Activated naive CD8-positive, alpha-beta T cell treated with anti-CD3 and anti-CD28 coated beads, Interleukin-2, amount 50 U/mL, for 16 hours (primary cell): ENCODE data around the gene H2BK1.
A peak's percentile ranks its signal among the peaks of the same experiment; 100 is the strongest.

Source experiments
- DNase-seq: peaks from one replicate; pipeline ENCODE4 v3.0.0-alpha.2; 2020; ENCODE audit warnings: low read depth, low spot score

Gene H2BK1

DNA sequence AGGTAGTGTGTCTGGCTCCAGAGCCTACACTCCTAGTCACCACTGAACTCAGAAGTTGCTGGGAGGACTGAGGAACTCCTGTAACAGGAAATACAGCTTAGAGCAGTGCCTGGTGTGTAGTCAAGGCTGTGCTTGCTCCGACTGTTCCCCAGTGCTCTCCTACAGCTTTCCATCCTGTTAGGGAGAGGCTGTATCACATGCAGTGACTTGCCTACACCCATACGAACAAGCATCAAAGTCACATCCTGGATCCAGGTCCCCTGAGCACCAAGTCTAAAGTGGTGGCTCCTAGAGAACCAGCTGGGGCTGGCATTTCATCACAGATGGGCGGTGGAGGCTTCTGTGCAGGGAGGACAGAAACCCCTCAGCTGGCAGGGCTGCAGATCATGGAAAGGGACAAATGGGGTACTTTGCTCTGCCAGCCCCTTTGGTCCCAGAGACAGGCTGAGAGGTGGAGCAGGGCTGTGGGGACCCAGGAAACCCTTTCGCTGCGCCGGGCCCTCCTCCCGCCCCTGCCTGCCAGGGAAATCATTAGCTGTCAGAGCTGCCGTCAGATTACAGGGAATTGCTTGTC, 30.9 kb downstream of the H2BK1 start:
- DNase-seq, result no peak

DNA sequence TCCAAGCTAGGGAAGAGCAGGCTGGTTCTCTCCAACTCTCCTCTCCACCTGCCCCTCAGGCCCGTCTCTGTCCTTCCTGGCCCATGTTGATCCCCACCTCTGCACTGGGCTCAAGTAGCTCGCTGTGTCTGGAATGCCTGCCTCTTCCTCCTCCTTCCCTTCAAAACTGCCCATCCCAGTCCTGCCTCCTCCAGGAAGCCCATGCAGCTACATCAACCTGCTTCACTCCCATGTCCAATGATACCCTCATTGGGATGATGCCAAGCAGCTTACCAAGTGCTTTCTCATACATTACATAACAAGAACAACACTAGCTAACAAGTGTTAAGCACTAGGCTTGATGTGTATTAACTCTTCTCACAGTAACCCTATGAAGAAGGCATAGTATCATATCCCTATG, 31.5 kb downstream of the H2BK1 start:
- DNase-seq, result no peak

DNA sequence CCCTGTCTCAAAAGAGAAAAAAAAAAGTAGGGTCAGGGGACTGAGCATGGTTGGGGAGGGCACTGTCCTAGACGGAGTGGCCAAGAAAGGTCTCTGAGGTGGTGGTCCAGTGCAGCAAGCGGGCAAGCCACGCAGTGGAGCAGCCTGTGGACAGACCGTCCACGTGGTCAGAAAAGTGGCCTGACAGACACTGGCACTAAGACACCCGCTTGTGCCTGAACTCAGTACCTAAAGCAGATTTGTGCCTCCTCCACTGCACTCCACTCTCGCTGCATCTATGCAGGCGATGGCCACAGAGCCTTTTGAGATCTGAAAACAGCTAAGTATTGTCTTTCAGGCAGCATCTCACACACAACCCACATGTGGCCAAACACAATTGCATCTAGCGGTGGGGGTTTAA, 32.1 kb downstream of the H2BK1 start:
- no peak for DNase-seq

DNA sequence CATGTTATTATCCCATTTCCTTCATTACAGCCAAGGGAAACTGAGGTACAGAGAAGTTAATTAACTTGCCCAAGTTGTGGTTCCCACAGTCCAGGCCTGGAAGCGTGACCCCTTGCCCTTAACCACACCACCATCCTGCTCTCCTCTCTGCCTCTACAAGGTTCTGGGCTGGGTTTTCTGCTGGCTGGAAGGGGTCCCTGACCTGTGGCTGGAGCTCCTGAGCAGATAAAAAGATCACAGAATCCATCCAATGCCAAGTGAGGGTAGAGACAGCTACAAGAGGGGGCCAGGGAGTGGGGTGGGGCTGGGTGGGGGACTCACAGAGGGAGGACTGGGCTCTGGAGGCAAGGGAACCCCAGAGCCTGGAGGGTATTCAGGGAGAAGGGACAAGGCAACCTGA, 33.0 kb downstream of the H2BK1 start:
- no peak for DNase-seq

DNA sequence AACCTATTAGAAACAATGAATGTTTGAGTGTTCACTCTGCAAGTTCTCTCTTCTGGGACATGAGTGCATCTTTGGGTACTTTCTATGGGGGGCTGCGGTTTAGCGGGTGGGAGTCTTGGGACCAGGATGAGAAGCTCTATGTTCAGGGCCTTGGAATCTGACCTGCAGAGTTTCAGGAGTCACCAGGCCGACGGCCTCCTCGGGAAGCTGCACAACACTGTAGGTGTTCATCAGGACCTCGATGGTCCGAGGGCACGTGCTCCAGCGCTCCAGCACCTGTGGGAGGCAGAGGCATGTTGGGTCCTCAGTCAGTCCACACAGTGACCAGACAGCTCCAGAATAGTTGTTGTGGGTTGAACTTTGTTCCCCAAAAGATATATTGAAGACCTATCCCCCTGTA, 33.9 kb downstream of the H2BK1 start:
- no peak for DNase-seq

DNA sequence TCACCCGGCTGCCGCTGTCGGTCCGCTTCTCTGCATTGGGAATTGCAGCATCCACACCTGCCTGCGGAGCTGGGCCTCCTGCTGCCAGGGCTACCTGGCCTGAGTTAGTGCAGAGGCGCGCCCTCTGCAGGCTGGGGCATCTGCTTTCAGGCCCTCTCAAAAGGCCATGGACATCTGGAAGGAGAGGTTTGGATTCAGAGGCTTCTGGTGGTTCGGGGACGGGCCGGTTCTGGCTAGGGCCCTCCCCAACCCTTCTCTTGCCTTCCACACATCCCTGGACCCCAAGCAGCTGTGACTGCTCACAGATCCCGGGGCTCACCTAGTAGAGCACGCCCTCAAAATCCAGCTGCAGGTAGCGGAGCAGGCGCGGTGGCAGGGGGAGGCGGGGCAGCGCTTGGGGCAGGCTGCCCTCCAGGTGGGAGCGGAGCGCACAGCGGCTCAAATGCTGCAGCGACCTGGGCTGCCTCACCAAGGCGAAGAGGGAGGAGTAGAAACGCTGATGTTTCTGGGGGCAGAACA, 34.4 kb downstream of the H2BK1 start:
- no peak for DNase-seq

DNA sequence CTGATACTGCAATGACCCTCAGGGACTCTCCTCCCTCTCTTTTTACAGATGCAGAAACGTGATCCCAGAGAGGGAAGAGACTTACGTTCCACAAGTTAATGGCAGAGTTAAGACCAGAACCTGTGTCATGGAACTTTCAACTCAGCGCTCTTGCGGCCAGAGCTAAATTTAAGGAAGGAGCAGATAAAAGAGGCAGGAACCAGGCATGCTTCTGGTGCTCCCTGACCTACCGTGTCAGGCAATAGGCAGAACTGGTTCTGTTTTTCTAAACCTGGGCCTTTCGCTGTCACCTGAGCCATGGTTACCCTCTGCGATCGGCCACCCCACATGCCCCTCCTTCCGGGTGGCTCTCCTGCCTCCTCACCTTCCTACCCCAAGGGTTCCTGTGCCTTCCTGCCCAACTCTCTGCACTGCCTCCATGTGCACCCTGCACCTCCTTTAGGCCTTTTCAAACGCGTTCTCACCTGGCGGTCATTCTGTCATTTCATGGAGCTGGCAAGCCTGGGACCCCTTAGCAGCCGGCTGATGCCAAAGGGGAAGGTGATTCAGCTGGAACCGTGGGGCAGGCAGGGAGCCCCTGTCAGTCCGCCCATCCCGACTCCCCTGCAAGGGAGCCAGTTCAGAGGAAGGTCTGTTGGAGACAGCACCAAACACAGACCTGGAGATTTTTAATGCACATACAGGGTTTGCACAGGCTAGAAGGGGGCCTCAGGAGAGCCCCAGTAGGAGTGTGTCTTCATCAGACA, 35.1 kb downstream of the H2BK1 start:
- no peak for DNase-seq

DNA sequence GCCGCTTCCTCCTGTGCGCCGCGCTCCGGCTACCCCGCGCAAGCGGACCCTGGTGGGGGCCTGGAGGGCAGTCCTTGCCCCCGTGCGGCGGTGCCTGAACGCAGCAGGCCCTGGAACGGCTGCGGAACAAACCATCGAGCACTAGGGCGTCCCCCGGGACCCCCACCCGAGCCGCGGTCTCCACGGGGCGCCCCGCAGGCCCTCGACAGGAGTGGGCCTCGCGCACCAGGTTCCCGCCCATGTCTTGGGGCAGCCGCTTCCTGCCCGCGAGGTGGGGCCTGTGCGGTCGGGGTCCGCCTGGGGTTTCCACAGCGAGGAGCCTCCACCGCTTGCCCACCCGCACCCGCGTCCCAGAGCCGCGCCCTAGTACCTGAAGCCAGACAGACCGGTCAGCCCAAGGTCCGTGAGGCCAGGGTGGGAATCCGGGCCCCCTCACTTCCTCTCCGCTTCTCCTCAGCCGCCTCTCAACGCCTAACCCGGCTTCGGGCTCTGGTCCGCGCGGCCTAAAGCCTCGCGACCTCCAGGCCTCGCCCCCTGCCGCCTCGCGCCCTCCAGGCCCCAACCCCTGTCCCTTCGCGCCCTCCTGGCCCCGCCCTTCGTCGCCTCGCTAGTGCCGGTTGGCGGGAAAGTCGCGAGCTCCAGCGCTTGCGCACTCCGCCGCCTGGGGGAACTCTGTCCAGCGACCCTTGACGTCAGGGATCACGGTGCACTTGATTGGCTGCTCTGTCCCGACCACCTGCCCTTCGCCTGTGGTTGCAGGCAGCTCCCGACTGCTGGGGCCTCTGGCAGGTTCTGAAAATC, 35.8 kb downstream of the H2BK1 start:
- DNase-seq, result no peak

DNA sequence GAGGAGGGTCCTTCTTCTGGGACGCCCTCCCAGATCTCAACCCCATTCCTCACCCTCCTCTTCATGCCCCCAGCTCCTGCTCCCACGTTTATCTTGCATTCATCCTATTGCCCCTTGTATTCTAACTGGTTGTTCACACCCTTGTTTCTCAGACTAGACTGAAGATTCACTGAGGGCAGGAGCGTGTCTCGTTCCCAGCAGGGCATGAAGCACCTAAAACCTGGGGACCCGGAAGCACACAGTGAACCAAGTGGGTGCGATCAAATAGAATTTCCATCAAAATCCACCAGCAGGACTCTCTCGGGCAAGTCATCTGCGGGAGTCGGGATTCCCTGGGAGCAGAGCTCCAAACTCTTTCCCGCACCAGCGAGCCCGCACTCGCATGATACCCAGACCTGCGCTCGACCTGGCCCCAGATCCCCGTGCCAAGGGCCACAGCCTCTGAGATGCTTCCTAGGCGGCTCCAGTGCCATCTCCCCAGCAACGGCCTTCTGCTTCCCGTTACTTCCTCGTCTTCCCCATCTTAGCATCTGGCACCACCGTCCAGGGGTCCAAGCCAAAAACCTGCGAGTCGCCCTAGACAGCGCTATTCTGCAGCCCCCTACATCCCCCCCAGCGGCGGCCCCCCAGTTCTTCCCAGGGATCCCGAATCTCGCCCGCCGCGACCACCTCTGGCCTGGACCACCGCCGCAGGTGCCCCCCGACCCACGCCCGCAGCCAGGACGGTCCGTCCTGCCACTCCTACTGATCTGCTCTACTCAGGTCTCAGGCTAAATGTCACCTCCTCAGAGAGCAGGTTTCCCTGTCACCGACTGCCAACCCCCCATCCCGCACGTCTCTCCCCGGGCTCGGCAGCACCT, 36.7 kb downstream of the H2BK1 start:
- no peak for DNase-seq

DNA sequence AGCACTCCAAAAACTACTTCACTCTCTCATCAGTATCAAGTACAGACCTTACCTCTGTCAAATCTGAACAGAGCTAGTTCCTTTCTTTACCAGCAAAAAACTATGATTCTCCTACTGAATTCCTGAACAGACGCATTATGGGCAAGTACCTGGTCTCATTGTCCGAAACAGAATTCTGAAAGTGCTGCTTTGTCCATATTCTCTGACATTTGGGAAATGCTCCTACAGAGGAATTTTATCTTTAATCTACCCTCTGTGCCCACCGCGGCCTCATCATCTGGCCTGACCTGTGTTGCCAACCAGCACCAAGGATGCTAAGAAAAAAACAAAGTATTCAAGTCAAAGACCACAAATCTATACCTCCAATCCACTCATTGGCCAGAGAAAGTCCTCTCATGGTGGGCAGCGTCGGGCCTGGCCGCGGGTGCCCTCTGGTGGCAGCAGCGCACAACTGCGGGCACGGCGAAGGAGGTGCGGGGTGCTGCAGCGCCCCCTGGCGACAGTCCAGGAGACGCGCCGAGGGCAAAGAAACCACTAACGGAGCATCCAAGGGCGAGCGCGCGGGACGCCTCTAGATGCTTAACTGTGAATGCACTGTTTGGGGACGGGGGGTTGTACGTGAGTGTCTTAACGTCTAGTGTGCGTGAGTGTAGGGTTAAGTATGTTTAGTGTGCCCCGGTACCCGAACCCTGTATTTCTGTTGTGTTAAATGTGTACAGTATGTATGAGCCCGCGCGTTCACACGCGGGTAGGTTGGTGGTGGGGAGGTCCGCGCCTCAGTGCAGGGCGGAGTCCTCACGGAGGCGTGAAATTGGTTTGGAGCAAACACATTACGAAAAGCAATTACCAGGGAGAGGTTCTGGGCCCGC, 37.8 kb downstream of the H2BK1 start:
- DNase-seq, result peak; percentile 54

DNA sequence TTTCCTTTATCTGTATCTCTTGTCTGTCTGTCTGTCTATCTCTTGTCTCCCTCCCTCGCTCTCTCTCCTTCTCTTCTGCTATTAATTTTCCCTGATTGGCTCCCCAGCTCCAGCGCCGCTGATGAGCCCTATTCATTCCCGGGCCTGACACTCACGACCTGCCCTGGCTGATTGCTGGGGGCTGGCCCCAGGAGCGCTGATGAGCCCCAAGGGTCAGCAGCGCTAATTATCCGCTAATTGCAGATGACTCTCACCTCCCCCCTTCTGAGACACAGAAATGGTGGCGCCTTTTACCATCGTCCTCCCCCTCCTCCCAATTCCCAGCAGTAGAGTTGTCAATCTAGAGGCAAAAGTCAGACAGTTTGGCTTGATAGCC, 41.5 kb downstream of the H2BK1 start:
- no peak for DNase-seq

DNA sequence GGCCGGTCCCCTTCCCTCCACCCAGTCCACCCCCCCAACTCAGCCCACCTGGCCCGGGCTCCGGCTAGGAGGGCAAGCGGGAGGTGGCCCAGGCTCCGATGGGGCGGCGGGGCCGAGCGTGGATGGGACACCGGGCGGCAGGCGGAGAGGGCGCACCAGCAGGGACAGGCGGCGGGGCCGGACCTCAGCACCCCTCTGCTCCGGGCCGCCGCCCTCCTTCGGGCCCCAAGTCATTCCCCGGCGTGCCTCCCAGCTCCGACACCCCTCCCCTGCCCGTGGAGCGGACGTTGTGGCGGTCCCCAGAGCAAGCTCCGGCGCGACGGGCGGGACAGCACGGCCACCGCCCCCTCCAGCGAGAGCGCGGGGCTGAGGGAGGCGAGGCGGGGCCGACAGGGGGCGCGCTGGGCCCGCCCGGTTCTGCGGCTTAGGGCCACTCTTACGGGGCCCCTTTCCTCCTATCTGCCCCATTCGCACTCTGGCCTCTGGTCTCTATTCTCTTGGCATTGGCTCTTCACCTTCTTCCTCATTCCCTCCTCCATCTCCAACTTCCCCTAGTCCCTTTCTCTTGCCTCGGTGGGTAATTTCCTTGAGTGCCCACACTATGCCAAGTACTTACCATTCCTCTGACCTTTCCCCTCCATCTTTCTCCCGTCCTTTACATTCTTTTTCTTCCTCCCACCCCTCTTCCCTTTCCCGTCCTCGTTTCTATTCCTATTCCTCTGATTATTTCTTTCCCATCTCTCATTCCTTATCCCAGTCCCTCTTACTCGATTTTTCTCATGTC, 42.1 kb downstream of the H2BK1 start:
- peak; percentile 25 for DNase-seq

DNA sequence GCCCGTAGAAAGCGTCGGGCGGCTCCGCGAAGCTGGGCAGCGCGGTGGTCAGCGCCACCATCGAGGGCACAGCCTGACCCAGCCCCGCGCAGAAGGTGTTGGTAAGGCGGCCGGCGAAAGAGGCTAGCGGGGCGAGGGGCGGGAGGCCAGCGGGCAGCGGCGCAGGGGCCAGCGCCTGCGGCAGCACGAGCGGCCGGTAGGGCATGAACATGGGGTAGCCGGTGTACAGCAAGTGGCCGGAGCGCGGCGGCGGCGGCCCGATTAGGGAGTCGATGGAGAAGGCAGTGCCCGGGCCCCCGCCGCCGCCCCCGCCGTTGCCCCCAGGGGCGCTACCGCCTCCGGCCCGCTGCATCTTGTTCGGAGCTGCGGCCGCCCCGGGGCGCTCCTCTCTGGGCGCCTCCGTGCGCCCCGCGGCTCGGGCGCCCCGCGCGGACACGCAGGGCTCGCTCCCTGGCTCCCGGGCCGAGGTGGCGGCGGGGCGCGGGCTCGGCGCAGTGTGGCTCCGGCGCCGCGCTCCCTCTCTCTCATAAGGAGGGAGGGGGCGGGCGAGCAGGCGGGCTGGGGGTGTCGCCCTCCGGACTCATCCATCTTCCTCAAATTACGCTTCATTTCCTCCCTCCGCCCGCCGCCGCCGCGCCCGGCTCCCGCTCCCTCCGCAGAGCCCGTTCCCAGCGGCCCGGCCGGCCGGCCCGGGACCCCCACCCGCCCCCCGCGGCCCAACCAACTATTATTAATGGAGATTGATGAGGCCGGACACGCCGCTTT, 42.9 kb downstream of the H2BK1 start, which contains the start of gene GBX1:
Gene GBX1 (minus strand): TSS at position 498 of the 765 bp plus-strand sequence. CDS start 146 bp downstream, at position 352.
- no peak for DNase-seq

DNA sequence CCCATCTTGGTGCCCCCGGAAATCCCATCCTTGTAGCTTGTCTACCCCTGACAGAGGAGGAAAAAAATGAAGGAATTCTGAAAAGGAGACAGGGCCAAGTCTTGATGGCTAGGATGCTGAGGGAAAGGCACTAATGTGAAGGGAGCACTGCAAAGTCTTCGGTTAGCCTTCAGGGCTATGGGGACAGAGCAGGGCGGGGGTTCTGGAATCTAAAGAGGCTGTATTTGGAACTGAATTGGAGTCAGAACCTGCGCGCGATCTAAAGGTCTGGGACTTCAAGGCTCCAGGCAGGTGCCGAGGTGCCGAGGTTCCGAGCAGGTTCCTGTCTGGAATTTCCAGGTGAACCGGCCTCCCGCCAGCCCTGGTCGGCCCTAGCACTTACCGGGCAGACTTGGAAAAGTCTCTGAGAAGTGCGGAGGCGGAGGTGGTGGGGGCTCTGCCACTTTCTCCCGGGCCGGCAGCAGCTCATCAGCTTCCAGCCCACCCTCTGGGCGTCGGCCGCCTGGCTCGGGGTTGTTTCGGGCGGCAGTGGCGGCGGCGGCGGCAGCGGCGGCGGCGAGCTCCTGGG, 43.6 kb downstream of the H2BK1 start:
- no peak for DNase-seq

DNA sequence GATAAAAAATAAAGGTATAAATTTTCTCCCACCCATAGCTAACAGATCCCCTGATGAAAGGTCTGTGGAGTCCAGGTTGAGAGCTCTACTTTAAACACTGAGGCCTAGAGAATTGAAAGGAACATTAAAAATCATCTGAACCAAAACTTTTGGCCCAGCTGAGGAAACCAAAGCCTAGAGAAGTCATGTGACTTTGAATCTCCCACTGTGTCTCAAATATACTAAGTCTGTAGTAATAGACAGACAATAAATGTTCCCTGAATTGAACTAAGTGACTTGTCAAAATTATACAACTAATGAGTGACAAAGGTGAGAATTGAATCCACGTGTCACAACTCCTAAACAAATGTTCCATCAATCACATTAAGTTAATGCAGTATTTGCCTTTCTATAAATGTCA, 48.5 kb downstream of the H2BK1 start:
- no peak for DNase-seq
